Activated T-cell treated with anti-CD3 and anti-CD28 coated beads, Interleukin-2, amount 50 U/mL, for 1 hour (primary cell): ENCODE measurements around the gene EFL1.
A peak's percentile ranks its signal among the peaks of the same experiment; 100 is the strongest.
"Not testable (repeated sequence)": the region's sequence is repeated elsewhere in the genome, so short reads cannot be mapped to it uniquely, and the experiment has no call there.

ENCODE experiments used
- DNase-seq: peaks from one replicate; pipeline ENCODE4 v3.0.0-alpha.2; 2020

The EFL1 gene

GRCh38 chr15:82275410-82275809 lies 12.9 kb upstream of the EFL1 start:
- no peak for DNase-seq

DNA sequence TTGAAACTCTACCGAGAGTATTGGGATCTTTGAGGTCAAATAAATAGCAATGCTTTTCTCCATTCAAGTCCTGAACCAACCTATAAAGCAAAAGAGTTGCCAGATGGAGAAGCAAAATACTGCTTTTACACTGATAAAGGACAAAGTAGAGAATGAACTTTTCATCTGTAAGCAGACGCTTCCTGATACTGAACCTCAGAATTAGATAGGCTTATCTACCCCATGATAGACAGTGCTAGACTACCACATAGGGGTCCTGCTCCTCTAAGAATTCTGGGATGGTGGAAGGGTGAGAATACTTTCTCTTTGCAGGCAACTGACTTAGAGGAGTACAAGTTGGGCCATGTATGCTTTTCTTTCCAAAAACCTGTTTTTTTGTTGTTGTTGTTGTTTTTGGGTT lies 9.6 kb upstream of the EFL1 start:
- DNase-seq, result no peak

DNA sequence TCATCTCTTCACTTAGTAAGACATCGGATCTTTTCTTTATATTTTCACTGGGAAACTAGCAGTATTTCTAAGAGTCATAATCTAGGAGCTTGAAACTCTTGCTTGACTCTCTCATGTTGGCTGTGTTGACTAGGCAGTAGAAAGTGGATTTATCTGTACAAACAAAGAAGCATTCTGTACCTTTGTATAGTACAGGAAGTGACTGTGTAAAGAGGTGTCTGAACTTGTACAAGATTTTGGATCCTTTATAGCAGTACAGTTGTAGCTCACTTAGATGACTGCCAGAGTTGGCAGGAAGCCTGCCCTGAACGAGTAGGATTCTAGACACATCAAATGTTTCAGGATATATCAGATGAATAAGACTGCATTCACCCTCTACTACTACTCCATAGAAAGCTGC lies 5.9 kb upstream of the EFL1 start:
- DNase-seq, result not testable (repeated sequence)

GRCh38 chr15:82267137-82267536 lies 4.6 kb upstream of the EFL1 start:
- DNase-seq, result not testable (repeated sequence)

- DNase-seq, result no peak
Observed at GRCh38 chr15:82263350-82263749, 816 bp upstream of the EFL1 start.

DNA sequence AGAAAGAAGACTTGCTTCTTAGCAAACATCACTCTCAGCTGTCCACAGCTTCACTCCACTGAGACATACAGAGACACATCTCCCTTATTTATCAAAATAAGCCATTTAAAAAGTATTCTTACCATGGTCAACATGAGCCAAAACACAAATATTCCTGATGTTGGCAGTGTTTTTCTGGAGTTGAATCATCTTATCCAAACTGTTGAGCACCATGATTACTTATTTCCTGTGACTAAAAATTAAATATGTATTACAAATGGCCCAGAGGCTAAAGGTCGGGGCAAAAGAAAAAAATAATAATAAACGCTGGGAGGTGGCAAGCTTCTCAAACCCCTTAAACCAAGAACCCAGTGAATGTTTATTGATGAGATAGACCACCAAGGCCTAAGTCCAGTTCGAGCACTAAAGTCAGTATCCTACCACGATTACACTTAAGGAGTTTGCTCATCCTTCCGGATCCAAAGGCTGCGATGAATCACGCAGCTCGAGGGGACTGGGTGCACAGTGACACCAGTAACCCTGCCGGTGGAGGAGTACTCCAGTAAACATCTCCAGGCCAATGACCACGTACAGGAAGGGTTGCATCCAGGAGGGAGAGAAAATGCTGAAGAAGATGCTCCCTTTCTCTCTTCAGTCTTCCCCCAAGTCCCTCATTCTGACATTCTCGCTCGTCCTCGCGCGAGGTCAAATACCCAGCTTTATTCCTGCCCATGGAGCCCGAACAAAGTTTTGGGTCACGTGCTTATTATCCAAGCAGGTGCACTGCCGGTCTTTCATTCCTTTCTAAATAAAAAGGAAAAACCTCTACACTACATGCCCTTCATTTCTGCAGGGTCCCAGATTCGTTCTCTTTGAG lies 740 bp downstream of the EFL1 start:
- peak; percentile 33 for DNase-seq

GRCh38 chr15:82248261-82248660 lies 14.3 kb downstream of the EFL1 start:
- DNase-seq, result not testable (repeated sequence)

GRCh38 chr15:82245956-82246355 lies 16.6 kb downstream of the EFL1 start:
- DNase-seq, result not testable (repeated sequence)

GRCh38 chr15:82243644-82244043 lies 18.9 kb downstream of the EFL1 start:
- DNase-seq, result not testable (repeated sequence)

DNA sequence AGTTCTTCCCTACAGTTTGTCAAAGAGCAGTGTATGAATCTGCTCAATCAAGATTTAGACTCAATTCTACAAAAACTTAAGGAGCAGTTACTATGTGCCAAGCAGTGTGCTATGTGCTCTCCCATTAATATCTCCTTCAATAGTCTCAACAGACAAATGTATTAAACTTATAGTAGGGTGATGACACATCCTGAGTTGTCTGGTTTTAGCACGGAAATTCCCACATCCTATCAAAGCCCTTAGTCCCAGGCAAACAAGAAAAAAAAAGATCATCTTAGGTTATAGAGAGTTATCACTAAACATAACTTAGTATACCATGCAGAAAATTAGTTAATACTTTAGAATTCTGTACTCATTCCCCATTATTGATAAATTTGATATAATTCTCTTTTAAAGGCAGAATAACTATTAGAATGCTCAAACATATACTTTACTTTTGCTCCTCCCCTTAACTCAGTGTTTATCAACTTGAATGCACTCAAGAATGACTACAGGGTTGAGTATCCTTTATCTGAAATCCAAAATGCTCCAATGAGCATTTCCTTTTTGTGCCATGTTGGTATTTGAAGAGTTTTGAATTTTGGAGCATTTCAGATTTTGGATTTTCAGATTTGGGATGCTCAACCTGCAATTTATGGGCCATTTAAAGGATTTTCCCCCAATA lies 20.6 kb downstream of the EFL1 start:
- not testable (repeated sequence) for DNase-seq

DNA sequence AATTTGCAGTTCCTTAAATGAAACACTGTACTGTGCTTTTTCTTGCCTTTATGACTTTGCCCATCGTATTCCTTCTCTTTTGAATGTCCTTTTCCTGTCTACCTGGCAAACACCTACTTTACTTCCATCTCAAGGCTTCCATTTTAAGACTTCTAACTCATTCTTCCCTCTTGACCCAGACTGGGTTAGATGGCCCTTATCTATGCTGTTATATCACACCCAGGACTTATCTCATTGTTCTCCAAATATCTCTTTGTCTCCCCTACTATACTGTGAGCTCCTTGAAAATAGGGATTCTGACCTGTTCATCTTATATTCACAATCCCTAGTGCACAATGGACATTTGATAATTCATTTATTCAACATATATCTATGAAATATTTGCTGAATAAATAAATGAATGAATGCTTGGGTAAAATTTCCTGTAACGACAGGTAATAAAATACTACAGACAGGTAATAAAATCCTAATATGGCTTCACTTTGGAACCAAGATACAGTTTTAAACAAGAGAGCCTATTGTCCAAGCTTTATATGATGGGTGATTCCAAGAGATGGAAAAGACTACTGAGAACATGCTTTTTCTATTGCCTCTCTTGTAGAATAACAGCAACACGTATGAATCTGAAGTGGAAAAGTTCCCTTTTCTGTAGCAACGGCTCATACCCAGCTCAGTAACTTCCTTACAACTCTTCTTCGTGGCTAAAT lies 22.7 kb downstream of the EFL1 start:
- DNase-seq, result no peak

DNA sequence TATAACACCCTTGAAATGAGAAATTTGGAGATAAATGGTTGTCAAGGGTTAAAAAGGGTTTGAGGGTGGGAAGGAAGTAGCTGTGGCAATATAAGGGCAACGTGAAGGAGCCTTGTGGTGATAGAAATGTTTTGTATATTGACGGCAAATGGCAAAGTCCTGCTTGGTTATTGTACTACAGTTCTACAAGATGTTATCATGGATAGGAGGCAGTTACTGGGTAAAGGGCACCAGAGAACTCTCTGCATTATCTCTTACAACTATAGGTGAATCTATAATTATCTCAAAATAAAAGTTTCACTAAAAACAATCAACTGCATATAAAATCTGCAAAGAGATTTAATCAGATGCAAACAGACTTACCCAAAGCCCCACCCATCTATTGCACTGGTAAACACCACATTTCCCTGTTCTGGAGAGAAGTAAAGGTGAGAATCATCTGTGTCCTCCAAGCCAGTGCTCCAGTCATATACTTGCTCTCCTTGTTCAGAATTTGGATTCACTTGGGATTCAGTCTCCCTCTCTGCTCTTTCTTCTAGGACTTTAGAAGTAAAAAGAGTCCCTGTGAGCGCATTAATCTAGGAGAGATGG lies 24.5 kb downstream of the EFL1 start:
- not testable (repeated sequence) for DNase-seq

- DNase-seq, result no peak
Observed at GRCh38 chr15:82231842-82232241, 30.7 kb downstream of the EFL1 start.

DNA sequence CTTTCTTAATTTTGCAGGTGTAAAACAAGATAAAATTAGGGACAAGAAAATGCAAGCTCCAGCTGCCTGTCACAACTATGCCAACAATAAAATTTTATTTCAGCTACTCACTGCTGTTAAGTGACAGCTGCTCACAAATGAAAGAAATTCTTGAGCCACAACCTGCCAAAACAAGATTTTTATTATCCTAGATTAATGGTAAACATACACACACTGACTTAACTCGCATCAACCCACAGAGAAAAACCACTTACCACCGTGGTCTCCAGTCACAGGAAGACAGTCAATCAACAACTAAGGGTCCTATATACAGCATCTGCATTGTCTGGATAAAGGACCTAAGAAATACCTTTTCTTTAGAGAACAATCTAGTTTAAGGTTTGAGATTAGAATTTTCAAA lies 31.3 kb downstream of the EFL1 start:
- no peak for DNase-seq

- DNase-seq, result no peak
Observed at GRCh38 chr15:82228750-82229149, 33.8 kb downstream of the EFL1 start.

- peak; percentile 22 for DNase-seq
Observed at GRCh38 chr15:82221535-82221934, 41.0 kb downstream of the EFL1 start.

GRCh38 chr15:82216092-82216491 lies 46.4 kb downstream of the EFL1 start:
- not testable (repeated sequence) for DNase-seq

GRCh38 chr15:82212201-82212600 lies 50.3 kb downstream of the EFL1 start:
- DNase-seq, result not testable (repeated sequence)

GRCh38 chr15:82210066-82210597 lies 52.4 kb downstream of the EFL1 start:
- DNase-seq, result not testable (repeated sequence)

GRCh38 chr15:82204575-82204974 lies 58.0 kb downstream of the EFL1 start:
- not testable (repeated sequence) for DNase-seq

DNA sequence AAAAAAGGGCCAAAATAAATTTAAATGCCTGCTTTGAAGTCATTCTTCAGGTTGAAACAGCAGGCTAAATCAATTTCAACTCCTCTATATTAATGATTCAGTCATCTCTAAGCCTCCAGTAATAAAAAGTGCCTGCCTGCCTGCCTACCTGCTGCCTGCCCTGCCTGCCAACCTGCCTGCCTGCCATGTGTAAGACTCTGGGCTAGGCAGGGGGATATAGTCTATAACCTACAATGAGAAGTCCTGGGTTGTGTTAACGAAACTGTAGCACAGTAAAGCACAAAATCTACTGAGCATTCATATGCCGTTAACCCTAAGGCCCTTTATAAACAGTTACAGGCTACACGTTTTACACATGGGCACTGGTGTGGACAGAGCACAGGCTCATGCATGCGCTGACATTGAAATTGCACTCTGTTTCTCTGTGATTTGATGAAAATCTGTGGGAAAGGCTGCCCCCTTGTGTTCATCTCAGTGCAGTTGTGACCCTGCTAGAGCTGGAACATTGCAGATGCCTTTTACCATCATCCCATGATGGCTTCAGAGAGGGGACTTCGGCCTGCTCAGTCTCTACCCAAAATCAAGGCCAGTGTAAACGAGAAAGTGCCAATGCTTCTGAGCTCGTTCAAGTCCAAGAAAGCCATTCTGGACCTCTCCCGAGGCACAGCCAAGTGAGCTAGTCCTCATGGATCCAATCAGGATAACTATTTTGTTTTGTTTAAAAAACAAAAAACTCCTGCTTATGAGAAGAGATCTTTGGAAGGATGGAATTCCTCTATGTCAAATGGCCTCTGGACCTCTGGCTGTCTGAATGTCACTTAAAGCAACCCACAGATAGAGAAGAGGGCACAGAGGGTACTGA lies 64.6 kb downstream of the EFL1 start:
- DNase-seq, result peak; percentile 41

DNA sequence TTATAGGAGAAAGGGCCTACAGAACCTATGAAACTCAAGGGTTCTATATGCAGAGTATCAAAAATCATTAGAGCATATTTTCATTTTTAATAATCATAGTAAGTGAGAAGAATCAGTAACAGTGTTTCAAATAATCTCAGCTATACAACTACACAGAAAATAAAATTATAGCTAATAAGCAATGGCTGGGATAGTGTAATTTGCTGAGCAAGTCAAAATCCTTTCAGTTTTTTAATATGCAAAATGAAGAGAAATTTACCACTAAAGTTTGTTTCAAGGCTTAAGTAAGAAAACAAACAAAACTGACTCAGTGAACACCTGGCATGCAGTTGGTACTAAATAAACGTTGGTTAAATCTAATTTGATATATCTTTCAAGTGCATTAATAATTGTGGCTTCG lies 66.2 kb downstream of the EFL1 start:
- no peak for DNase-seq
